Measurements from ENCODE around the gene NSF.
"Not testable (repeated sequence)": the region's sequence is repeated elsewhere in the genome, so short reads cannot be mapped to it uniquely, and the experiment has no call there.

NSF gene

GRCh38 chr17:46756081-46756735 lies 165.7 kb downstream of the NSF start:
- no peak for DNase-seq (ENCODE audit: low read depth)

- no peak for DNase-seq (ENCODE audit: low read depth)
These were observed 166.4 kb downstream of the NSF start for GRCh38 chr17:46756861-46757260.

- not testable (repeated sequence) for DNase-seq (ENCODE audit: low read depth)
These were observed 167.1 kb downstream of the NSF start for GRCh38 chr17:46757588-46757987.

GRCh38 chr17:46758614-46759013 lies 168.1 kb downstream of the NSF start:
- no peak for DNase-seq (ENCODE audit: low read depth)

- DNase-seq (ENCODE audit: low read depth) = no peak
These were observed 168.7 kb downstream of the NSF start for GRCh38 chr17:46759141-46759540.

- DNase-seq (ENCODE audit: low read depth) = no peak
These were observed 172.9 kb downstream of the NSF start for GRCh38 chr17:46763416-46763815.

GRCh38 chr17:46764000-46764708 lies 173.7 kb downstream of the NSF start:
- DNase-seq (ENCODE audit: low read depth) = no peak

DNA sequence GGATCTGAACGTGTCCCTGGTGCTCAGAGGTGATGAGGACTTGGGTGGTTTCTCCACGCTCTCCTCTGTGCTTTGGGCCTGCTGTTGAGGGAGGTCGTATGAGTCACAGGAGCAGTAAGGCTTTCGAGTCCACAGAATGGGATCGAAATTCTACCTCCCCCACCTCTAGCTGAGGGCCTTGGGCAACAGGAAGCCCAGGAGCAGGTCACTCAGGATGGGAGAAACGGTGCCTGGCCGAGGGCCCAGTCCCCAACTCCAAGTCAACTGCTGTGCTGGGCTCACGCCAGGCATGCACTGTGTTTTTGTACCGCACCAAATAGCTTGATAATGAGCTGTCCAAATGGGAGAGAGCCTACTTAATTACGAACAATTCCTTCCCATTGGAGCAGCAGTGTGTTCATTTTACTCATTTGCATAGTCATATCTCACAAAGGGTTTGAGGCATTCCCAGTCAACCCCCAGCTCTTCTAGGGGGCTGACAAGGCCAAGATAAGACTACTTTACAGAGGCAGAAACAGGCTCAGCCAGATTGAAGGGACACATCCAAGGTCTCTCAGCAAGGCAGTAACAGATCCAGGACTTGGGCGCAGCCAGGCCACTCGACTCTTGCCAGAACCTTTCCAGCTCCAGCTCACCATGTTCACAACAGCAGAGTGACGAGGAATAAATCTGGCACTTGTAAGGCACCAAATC lies 174.4 kb downstream of the NSF start:
- no peak for DNase-seq (ENCODE audit: low read depth)

- no peak for DNase-seq (ENCODE audit: low read depth)
These were observed 175.0 kb downstream of the NSF start for GRCh38 chr17:46765453-46765852.

GRCh38 chr17:46766493-46767491 lies 176.3 kb downstream of the NSF start:
- DNase-seq (ENCODE audit: low read depth) = no peak

DNA sequence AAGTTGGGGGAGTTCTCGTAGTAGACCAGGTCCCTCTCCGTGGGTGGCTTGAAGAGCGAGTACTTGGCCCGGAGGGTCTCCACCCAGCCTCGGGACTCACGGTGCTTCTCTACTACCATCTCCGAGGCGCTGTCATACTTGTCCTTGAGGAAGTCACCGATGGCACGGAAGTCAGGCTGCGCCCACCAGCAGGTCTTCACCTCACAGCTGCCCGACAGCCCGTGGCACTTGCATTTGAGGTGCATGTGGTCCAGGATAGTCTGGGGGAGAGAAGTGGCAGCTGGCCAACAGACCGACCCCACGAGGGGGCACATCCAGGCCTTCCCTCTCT lies 178.0 kb downstream of the NSF start:
- DNase-seq (ENCODE audit: low read depth) = no peak

GRCh38 chr17:46768896-46769295 lies 178.4 kb downstream of the NSF start:
- not testable (repeated sequence) for DNase-seq (ENCODE audit: low read depth)

DNA sequence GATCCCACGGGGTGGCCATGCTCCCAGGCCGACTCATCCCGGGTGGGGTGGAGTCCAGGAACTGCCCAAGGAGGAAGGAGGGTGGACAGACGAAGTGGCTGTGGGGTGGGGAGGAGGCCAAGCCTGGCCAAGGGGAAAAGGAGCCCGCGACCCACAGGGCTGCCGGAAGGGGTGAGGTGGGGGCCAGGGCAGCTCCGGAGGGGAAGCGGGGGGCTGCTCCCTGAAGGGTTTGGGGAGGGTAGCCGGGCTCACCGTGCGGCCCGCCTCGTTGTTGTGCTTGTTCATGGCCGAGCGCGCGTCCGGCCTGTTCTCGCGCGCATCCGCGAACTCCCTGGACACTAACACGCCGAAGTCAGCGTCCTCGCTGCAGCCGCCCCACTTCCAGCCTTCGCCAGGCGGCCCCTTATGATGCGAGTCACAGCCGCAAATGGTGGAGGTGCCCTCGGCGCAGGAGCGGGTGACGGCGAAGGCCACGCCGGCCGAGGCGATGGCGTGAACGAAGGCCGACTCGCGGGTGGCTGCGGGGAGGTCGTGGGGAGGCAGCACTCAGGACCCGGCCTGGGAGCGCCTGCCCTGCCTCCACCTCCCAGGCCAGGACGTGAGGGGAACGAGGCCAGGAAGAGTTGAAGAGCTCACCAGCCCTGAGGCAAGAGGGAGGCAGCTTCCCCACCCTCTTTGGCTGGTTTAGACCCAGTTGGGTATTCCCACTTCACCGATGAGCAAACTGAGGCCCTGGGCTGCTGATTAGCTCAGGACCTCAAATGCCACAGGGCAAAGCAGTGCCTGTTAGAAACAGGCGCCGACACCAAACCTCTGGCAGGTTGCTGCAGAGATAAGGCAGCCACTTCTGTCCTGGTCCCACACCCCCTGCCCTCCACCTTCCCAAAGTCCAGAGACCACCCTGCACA lies 179.3 kb downstream of the NSF start:
- no peak for DNase-seq (ENCODE audit: low read depth)

GRCh38 chr17:46770439-46770817 lies 180.0 kb downstream of the NSF start:
- DNase-seq (ENCODE audit: low read depth) = no peak

DNA sequence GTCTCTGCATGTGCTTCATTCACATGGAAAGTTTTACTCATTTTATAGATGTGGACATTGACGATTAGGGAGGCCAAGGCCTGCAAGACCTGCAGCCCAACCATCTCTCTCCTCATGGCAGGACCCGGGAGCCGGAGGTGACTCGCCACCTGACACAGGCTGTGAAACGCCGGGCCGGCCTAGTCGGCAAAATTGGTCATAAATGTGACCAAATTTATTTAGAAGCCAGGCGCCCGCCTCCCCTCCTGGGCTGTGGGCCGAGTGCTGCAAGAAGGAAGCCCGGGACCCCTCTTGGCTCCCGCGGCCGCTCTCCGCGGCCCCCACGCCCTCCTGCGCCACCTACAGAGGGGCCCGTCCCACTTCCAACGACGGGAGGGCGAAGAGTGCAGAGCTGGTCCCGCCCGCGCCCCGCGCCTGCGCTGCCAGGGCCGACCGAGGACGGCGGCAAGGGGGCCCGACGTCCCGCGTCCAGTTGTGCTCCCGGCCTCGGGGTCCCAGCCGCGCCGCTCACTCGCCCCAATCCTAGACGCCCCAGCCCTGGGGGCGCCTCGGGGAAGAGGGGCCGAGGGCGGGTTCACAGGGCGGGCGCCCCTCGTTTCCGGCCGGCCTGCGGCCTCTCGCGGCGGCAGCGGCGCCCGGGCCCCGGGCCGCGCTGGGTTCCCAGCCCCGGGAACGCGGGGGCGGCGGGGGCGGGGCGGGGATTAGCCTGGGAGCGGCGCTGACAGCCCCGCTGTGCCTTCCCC lies 180.5 kb downstream of the NSF start:
- peak; percentile 21 for DNase-seq (ENCODE audit: low read depth)

DNA sequence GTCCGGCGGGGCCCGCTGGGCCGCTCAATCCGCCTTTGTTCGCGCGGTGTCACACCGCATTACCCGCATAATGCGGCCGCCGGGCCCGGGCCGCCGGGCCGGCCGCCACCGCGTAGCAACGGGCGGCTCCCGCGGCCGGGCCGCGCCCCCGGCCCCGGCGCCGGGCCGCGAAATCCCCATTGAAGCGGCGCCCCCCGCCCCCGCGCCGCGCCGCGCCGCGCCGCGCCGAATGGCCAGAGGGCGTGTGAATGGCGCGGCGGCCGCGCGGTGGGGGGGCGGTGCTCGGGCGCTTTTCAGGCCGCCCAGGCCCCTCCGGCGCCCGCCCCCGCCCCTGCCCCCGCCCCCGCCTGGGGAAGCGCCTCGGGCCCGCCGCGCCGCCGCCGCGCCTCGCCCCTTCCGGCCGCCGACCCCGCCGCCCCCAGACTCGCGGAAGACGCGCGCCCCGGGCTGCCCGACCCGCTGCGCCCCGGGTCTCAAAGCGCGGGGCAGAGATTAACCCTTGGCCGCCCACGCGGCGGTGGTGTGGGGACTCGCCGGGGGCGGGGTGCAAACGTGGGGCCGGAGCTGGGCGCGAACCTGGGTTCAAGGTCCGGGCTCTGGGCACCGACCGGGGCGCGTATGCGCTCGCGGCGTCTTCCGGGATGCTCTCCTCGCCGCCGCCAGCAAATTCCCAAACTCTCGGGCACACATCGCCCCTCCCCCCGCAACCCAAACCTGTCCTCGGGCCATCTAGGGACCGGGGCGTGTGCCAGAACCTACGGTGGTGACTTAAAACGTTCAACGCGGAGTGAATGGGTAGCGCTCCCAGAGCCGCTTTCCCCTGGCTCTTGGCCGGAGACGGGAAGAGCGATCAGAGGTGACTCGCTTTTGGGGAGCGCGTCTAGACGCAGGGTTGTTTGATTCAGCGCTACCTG lies 181.3 kb downstream of the NSF start:
- DNase-seq (ENCODE audit: low read depth) = no peak

- DNase-seq (ENCODE audit: low read depth) = no peak
These were observed 182.2 kb downstream of the NSF start for GRCh38 chr17:46772475-46773220.

DNA sequence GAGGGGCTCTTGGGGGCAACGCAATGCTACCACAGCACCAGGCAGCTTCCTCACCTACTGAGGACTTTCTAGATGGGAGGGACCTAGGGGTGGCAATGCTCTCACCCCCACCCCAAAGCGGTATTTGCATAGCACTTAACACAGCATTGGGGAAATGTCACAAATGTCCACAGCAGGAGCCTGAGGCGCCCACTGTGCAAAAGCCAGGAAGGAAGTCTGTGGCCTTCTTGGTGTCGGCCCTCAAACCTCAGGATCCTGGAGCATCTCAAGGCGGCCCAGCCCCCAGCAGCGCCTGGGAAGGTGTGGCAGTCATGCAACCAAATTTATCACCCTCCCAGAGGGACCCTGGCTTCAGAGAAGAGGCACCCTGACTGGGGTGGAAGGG lies 182.7 kb downstream of the NSF start:
- no peak for DNase-seq (ENCODE audit: low read depth)

GRCh38 chr17:46773676-46774075 lies 183.2 kb downstream of the NSF start:
- no peak for DNase-seq (ENCODE audit: low read depth)
